Smooth muscle cell (in vitro differentiated cells): ENCODE data around the gene BBS1. TPM values are rescaled to one million over a fixed set of nuclear protein-coding genes. Genes with fewer than 3 reads are reported as not detected.
A peak's percentile ranks its signal among the peaks of the same experiment; 100 is the strongest.

Experiments
- DNase-seq: peaks from one replicate; lab custom pipeline; 2025; ENCODE audit not compliant: unreplicated experiment; lab: John Stamatoyannopoulos, UW
- H2AFZ ChIP-seq: fragments of 200-600 bp; sonication (generic); 2 replicates; pipeline ENCODE4 v1.6.0; 2016; ENCODE audit warnings: antibody characterized with exemption, low read depth, mild to moderate bottlenecking
- H3F3A ChIP-seq: fragments of 200-600 bp; sonication (generic); 2 replicates; pipeline ENCODE4 v1.6.0; 2017; ENCODE audit warnings: antibody characterized with exemption, low read depth
- H3K27ac ChIP-seq: fragments of 200-600 bp; sonication (generic); 2 replicates; pipeline ENCODE4 v1.5.1; 2016; ENCODE audit warnings: low read depth, mild to moderate bottlenecking
- H3K27me3 ChIP-seq: fragments of 200-600 bp; sonication (generic); 2 replicates; pipeline ENCODE4 v1.6.1; 2016; ENCODE audit warnings: low read depth, mild to moderate bottlenecking
- H3K36me3 ChIP-seq: fragments of 200-600 bp; sonication (generic); 2 replicates; pipeline ENCODE4 v1.5.1; 2016; ENCODE audit warnings: low read depth
- H3K4me1 ChIP-seq: fragments of 200-600 bp; sonication (generic); 2 replicates; pipeline ENCODE4 v1.5.1; 2016; ENCODE audit warnings: low read depth
- H3K4me2 ChIP-seq: fragments of 200-600 bp; sonication (generic); 2 replicates; pipeline ENCODE4 v1.6.0; 2016; ENCODE audit warnings: mild to moderate bottlenecking
- H3K4me3 ChIP-seq: fragments of 200-600 bp; sonication (generic); 2 replicates; pipeline ENCODE4 v1.5.1; 2016; ENCODE audit warnings: mild to moderate bottlenecking
- H3K79me2 ChIP-seq: fragments of 200-600 bp; sonication (generic); 2 replicates; pipeline ENCODE4 v1.6.0; 2016; ENCODE audit warnings: low read depth, mild to moderate bottlenecking
- H3K9ac ChIP-seq: fragments of 200-600 bp; sonication (generic); 2 replicates; pipeline ENCODE4 v1.6.0; 2016; ENCODE audit warnings: low read depth
- H3K9me3 ChIP-seq: fragments of 200-600 bp; sonication (generic); replicated peaks from 2 replicates; pipeline ENCODE4 v1.5.1; 2016; ENCODE audit warnings: low read depth
- H4K20me1 ChIP-seq: fragments of 200-600 bp; sonication (generic); 2 replicates; pipeline ENCODE4 v1.6.0; 2016; ENCODE audit warnings: low read depth
- CTCF ChIP-seq: fragments of 200-600 bp; sonication (generic); IDR thresholded peaks from 2 replicates; pipeline ENCODE4 v1.5.1; 2017; ENCODE audit warnings: borderline replicate concordance, mild to moderate bottlenecking, antibody characterized with exemption; ENCODE audit not compliant: insufficient read depth, poor library complexity, severe bottlenecking
- WGBS: methylation state at CpG from one replicate; pipeline ENCODE4 v1.1.7; 2016; ENCODE audit warnings: low lambda C conversion rate; 5-methylcytosine and 5-hydroxymethylcytosine counted together
- polyA plus RNA-seq: library from polyadenylated mRNA; unstranded; fragments of >200 nt; fragmentation: Nextera tagmentation; extraction: Ambion mirVana; gene quantifications from 2 replicates; pipeline ENCODE4 v1.2.1, GENCODE V29; 2016
- total RNA-seq: library from RNA; depleted of rRNA; stranded (reverse); fragments of >200 nt; gene quantifications from 2 replicates; pipeline ENCODE4 v1.2.3, GENCODE V29; 2014

Gene BBS1
- total and polyA plus RNA-seq, 2 experiments from 2014 or later = 13.0 to 30.1 TPM

DNA sequence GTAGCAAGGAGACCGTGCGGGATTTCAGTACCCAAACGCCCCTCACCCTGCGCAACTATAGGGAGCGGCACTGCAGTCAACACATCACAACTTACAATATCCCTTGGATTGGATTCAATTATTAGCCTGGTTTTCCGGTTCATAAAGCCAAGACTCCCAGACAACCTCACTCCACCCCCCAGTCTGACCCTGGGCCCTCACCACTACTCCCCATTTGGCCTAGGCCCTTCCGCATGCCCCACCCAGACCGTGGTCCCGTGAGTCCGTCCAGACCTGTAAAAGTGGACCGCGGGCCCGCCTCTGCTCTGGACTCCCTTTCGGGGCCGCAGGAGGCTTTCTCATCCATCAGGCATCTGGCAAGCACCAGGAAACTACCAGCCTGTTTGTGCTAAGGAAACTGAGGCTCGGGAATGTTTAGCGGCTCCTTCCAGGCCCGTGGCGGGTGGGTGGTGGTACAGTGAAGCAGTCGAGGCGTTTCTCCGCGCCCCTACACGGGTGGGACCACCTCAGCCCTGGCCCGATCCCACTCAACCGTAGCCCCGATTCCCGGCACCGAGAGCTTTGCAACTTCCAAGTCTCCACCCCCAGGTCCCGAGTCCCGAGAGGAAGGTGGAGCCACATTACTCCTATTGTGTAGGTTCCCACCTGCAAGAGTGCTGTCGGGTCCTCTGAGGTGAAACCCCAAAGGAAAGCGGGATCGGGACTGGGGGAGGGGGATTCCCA, 30.9 kb upstream of the BBS1 start:
- no peaks in the 10 kb centered on the region for H3F3A ChIP-seq
- H3K27me3 ChIP-seq = no peaks in the 10 kb centered on the region
- H3K27ac ChIP-seq = peak overlapping the region; percentile 86
- H3K9me3 ChIP-seq = no peaks in the 10 kb centered on the region
- peaks cover 4% of the 10 kb centered on the region for H3K79me2 ChIP-seq
- H3K4me2 ChIP-seq = peak overlapping the region; percentile 93
- peak overlapping the region; percentile 93 for H2AFZ ChIP-seq
- H3K4me3 ChIP-seq = peak overlapping the region; percentile 88
- DNase-seq = peak; percentile 17
- TF ChIP-seq CTCF = no peak
- no peaks in the 10 kb centered on the region for H4K20me1 ChIP-seq
- 4% methylated on average over 34 of the region's 34 CpGs for WGBS
- peak overlapping the region; percentile 91 for H3K9ac ChIP-seq
- H3K36me3 ChIP-seq = no peaks in the 10 kb centered on the region
- no peaks in the 10 kb centered on the region for H3K4me1 ChIP-seq

GRCh38 chr11:66480117-66480938, 30.1 kb upstream of the BBS1 start, which contains the start of gene DPP3:
Gene DPP3, plus strand, starts transcription at chr11:66480434. Its CDS starts 1,767 bp downstream, at chr11:66482201.
- peak within 1 kb of the TSS; percentile 91 for H3K9ac ChIP-seq
- no peaks in the 10 kb centered on the region for H4K20me1 ChIP-seq
- peak within 1 kb of the TSS; percentile 88 for H3K4me3 ChIP-seq
- no peaks in the 10 kb centered on the region for H3K4me1 ChIP-seq
- whole genome bisulfite sequencing = 1% methylated on average over 43 of the region's 62 CpGs
- no peaks in the 10 kb centered on the region for H3K9me3 ChIP-seq
- peaks cover 4% of the 10 kb centered on the region for H3K79me2 ChIP-seq
- peak within 1 kb of the TSS; percentile 93 for H2AFZ ChIP-seq
- TF ChIP-seq CTCF = no peak
- no peaks in the 10 kb centered on the region for H3F3A ChIP-seq
- H3K27ac ChIP-seq = peak within 1 kb of the TSS; percentile 86
- peak; percentile 88 for DNase-seq
- peak within 1 kb of the TSS; percentile 93 for H3K4me2 ChIP-seq
- H3K36me3 ChIP-seq = no peaks in the 10 kb centered on the region
- H3K27me3 ChIP-seq = no peaks in the 10 kb centered on the region

DNA sequence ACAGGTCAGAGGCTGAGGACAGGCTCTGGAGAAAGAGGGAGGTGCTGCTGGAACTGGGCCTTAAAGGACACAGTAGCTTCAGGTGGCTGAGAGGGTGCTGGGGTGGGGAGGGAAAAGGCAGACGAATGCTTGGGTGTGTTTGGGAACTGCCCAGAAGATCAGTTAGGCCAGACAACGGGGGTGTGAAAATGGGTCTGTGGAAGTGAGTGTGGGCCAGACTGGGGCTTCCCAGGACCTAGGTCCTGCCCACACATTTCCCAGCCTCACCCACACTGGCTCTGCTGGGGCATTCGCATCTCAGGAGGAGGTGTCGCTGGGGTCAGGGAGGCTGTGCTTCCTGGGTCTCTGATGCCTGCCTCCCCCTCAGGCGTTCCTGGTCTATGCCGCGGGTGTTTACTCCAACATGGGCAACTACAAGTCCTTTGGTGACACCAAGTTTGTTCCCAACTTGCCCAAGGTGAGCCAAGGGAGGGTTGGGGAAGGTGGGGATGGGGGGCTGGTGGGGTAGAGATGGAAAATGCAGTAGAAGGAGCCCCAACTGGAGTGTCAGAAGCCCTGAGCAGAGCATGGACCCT, 25.5 kb upstream of the BBS1 start:
- no peaks in the 10 kb centered on the region for H3K36me3 ChIP-seq
- no peaks in the 10 kb centered on the region for H3K9me3 ChIP-seq
- no peak overlapping the region for H3K4me3 ChIP-seq
- DNase-seq = no peak
- H3K9ac ChIP-seq = no peak overlapping the region
- no peaks in the 10 kb centered on the region for H3F3A ChIP-seq
- H2AFZ ChIP-seq = no peak overlapping the region
- no peaks in the 10 kb centered on the region for H3K27me3 ChIP-seq
- H3K4me1 ChIP-seq = no peaks in the 10 kb centered on the region
- no peak overlapping the region for H3K27ac ChIP-seq
- no peak overlapping the region for H3K4me2 ChIP-seq
- no peaks in the 10 kb centered on the region for H3K79me2 ChIP-seq
- WGBS = 83% methylated on average over 7 of the region's 7 CpGs
- no peak for TF ChIP-seq CTCF
- no peaks in the 10 kb centered on the region for H4K20me1 ChIP-seq
